SJSA1 (cell line): ENCODE measurements around the gene BIVM. TPM values are rescaled to one million over a fixed set of nuclear protein-coding genes. Genes with fewer than 3 reads are reported as not detected.

Source experiments
- DNase-seq, 2 experiments: peaks; one replicate each; pipeline ENCODE4 v3.0.0-alpha.2; 2015 to 2020; ENCODE audit warnings: low spot score in 2 of 2, low read depth in 1 of 2
- H3K27ac ChIP-seq: fragments of 250-450 bp; sonication (Bioruptor Pico); 2 replicates; pipeline ENCODE4 v1.5.1; 2020; ENCODE audit warnings: mild to moderate bottlenecking, moderate library complexity
- H3K27me3 ChIP-seq: fragments of 250-450 bp; sonication (Bioruptor Pico); replicated peaks from 2 replicates; pipeline ENCODE4 v1.5.1; 2020; ENCODE audit warnings: mild to moderate bottlenecking, moderate library complexity
- H3K36me3 ChIP-seq: fragments of 250-450 bp; sonication (Bioruptor Pico); 2 replicates; pipeline ENCODE4 v1.5.1; 2020; ENCODE audit warnings: mild to moderate bottlenecking
- H3K4me1 ChIP-seq: fragments of 250-450 bp; sonication (Bioruptor Pico); replicated peaks from 2 replicates; pipeline ENCODE4 v1.6.1; 2021; ENCODE audit warnings: mild to moderate bottlenecking
- H3K4me3 ChIP-seq: fragments of 250-450 bp; sonication (Bioruptor Pico); 2 replicates; pipeline ENCODE4 v1.5.1; 2020; ENCODE audit warnings: mild to moderate bottlenecking
- H3K9me3 ChIP-seq: fragments of 250-450 bp; sonication (Bioruptor Pico); replicated peaks from 2 replicates; pipeline ENCODE4 v1.5.1; 2020; ENCODE audit warnings: mild to moderate bottlenecking
- total RNA-seq: library from RNA; depleted of rRNA; stranded (reverse); fragments of >200 nt; shearing (Covaris generic); gene quantifications from 2 replicates; pipeline ENCODE4 v1.2.3, GENCODE V29; 2014

Gene BIVM
- total RNA-seq, 1 experiment from 2014 or later: 64.9 TPM

GRCh38 chr13:102838273-102838672 is 39.4 kb downstream of the BIVM start:
- Histone ChIP-seq H3K27ac (no peak overlapping the region), H3K27me3 (no peaks in the 10 kb centered on the region), H3K36me3 (peaks cover 43% of the 10 kb centered on the region), H3K9me3 (no peaks in the 10 kb centered on the region), H3K4me1 (peaks cover 23% of the 10 kb centered on the region), H3K4me3 (no peak overlapping the region)
- DNase-seq: no peak

- Histone ChIP-seq H3K4me3 (no peak overlapping the region), H3K27ac (no peak overlapping the region), H3K9me3 (no peaks in the 10 kb centered on the region), H3K36me3 (peaks cover 43% of the 10 kb centered on the region), H3K27me3 (no peaks in the 10 kb centered on the region), H3K4me1 (peaks cover 23% of the 10 kb centered on the region)
- DNase-seq: no peak
These were observed 40.1 kb downstream of the BIVM start for GRCh38 chr13:102838982-102839381.

- H3K4me3 ChIP-seq: no peak overlapping the region
- no peaks in the 10 kb centered on the region for H3K27me3 ChIP-seq
- no peak overlapping the region for H3K27ac ChIP-seq
- no peak for DNase-seq
- H3K9me3 ChIP-seq: no peaks in the 10 kb centered on the region
- peaks cover 23% of the 10 kb centered on the region for H3K4me1 ChIP-seq
- peaks cover 41% of the 10 kb centered on the region for H3K36me3 ChIP-seq
These were observed 40.5 kb downstream of the BIVM start for GRCh38 chr13:102839462-102839861.

GRCh38 chr13:102845289-102845629 is 46.3 kb downstream of the BIVM start:
- Histone ChIP-seq H3K27ac (peak overlapping the region; percentile 72), H3K4me1 (peaks cover 12% of the 10 kb centered on the region), H3K27me3 (no peaks in the 10 kb centered on the region), H3K9me3 (no peaks in the 10 kb centered on the region), H3K4me3 (peak overlapping the region; percentile 61), H3K36me3 (peaks cover 6% of the 10 kb centered on the region; the same call in 1 of the 2 replicates)
- no peak for DNase-seq

- peak within 1 kb of the TSS; percentile 61 for H3K4me3 ChIP-seq
- DNase-seq: peak; percentile 100
- H3K9me3 ChIP-seq: no peaks in the 10 kb centered on the region
- H3K36me3 ChIP-seq: peaks cover 5% of the 10 kb centered on the region; the same call in 1 of the 2 replicates
- H3K27me3 ChIP-seq: no peaks in the 10 kb centered on the region
- peak within 1 kb of the TSS; percentile 72 for H3K27ac ChIP-seq
- peaks cover 12% of the 10 kb centered on the region for H3K4me1 ChIP-seq
These were observed 46.8 kb downstream of the BIVM start, which contains the start of gene ERCC5 for GRCh38 chr13:102845630-102846260. Gene ERCC5 (plus strand): TSS chr13:102846032. CDS start chr13:102846267, 235 bp downstream.

- Histone ChIP-seq H3K9me3 (no peaks in the 10 kb centered on the region), H3K4me3 (peak overlapping the region; percentile 61), H3K27ac (peak overlapping the region; percentile 72), H3K36me3 (peaks cover 3% of the 10 kb centered on the region; the same call in 1 of the 2 replicates), H3K4me1 (peaks cover 12% of the 10 kb centered on the region), H3K27me3 (no peaks in the 10 kb centered on the region)
- peak in 1 of 2 experiments; percentile 80 for DNase-seq
These were observed 47.5 kb downstream of the BIVM start for GRCh38 chr13:102846261-102847015.

- H3K9me3 ChIP-seq: no peaks in the 10 kb centered on the region
- DNase-seq: peak in 1 of 2 experiments; percentile 79
- H3K27me3 ChIP-seq: no peaks in the 10 kb centered on the region
- peaks cover 12% of the 10 kb centered on the region for H3K4me1 ChIP-seq
- H3K36me3 ChIP-seq: peaks cover 5% of the 10 kb centered on the region
- peak overlapping the region; percentile 61 for H3K4me3 ChIP-seq
- H3K27ac ChIP-seq: no peak overlapping the region; the same call in 1 of the 2 replicates
These were observed 48.6 kb downstream of the BIVM start for GRCh38 chr13:102847272-102848234.

- H3K36me3 ChIP-seq: peaks cover 19% of the 10 kb centered on the region
- H3K27me3 ChIP-seq: no peaks in the 10 kb centered on the region
- H3K4me1 ChIP-seq: peaks cover 12% of the 10 kb centered on the region
- no peak overlapping the region for H3K4me3 ChIP-seq
- DNase-seq: no peak
- H3K27ac ChIP-seq: no peak overlapping the region
- no peaks in the 10 kb centered on the region for H3K9me3 ChIP-seq
These were observed 50.0 kb downstream of the BIVM start for GRCh38 chr13:102848956-102849355.

- no peak overlapping the region for H3K27ac ChIP-seq
- H3K36me3 ChIP-seq: peaks cover 52% of the 10 kb centered on the region
- peaks cover 5% of the 10 kb centered on the region for H3K4me1 ChIP-seq
- DNase-seq: no peak
- H3K9me3 ChIP-seq: no peaks in the 10 kb centered on the region
- no peaks in the 10 kb centered on the region for H3K27me3 ChIP-seq
- no peak overlapping the region for H3K4me3 ChIP-seq
These were observed 53.6 kb downstream of the BIVM start for GRCh38 chr13:102852556-102852955.

GRCh38 chr13:102854675-102855074 is 55.8 kb downstream of the BIVM start:
- H3K27ac ChIP-seq: no peak overlapping the region
- H3K4me1 ChIP-seq: no peaks in the 10 kb centered on the region
- peaks cover 74% of the 10 kb centered on the region for H3K36me3 ChIP-seq
- no peak for DNase-seq
- no peak overlapping the region for H3K4me3 ChIP-seq
- no peaks in the 10 kb centered on the region for H3K27me3 ChIP-seq
- no peaks in the 10 kb centered on the region for H3K9me3 ChIP-seq

- H3K4me3 ChIP-seq: no peak overlapping the region
- no peaks in the 10 kb centered on the region for H3K9me3 ChIP-seq
- H3K27ac ChIP-seq: no peak overlapping the region
- no peaks in the 10 kb centered on the region for H3K4me1 ChIP-seq
- no peak for DNase-seq
- H3K36me3 ChIP-seq: peaks cover 93% of the 10 kb centered on the region
- no peaks in the 10 kb centered on the region for H3K27me3 ChIP-seq
These were observed 57.6 kb downstream of the BIVM start for GRCh38 chr13:102856557-102856956.

GRCh38 chr13:102862624-102863210 is 63.8 kb downstream of the BIVM start:
- no peak overlapping the region for H3K4me3 ChIP-seq
- no peak for DNase-seq
- no peaks in the 10 kb centered on the region for H3K27me3 ChIP-seq
- H3K9me3 ChIP-seq: no peaks in the 10 kb centered on the region
- peaks cover 100% of the 10 kb centered on the region for H3K36me3 ChIP-seq
- no peak overlapping the region for H3K27ac ChIP-seq
- H3K4me1 ChIP-seq: no peaks in the 10 kb centered on the region

GRCh38 chr13:102863590-102863989 is 64.7 kb downstream of the BIVM start:
- no peak overlapping the region for H3K4me3 ChIP-seq
- H3K27ac ChIP-seq: no peak overlapping the region
- H3K4me1 ChIP-seq: no peaks in the 10 kb centered on the region
- no peaks in the 10 kb centered on the region for H3K9me3 ChIP-seq
- peaks cover 98% of the 10 kb centered on the region for H3K36me3 ChIP-seq
- H3K27me3 ChIP-seq: no peaks in the 10 kb centered on the region
- no peak for DNase-seq
